GM23248 (cell line): ENCODE results near the gene SIK3.

ENCODE experiments used
- EZH2 ChIP-seq: fragments of 200-600 bp; sonication (generic); IDR thresholded peaks from 2 replicates; pipeline ENCODE4 v1.6.1; 2018; ENCODE audit warnings: antibody characterized with exemption, mild to moderate bottlenecking; ENCODE audit not compliant: insufficient read depth, poor library complexity, severe bottlenecking
- EZH2phosphoT487 ChIP-seq: fragments of 200-600 bp; sonication (generic); IDR thresholded peaks from 2 replicates; pipeline ENCODE4 v1.6.1; 2018; ENCODE audit warnings: antibody characterized with exemption, moderate library complexity, mild to moderate bottlenecking, low read depth; ENCODE audit not compliant: insufficient read depth

DNA sequence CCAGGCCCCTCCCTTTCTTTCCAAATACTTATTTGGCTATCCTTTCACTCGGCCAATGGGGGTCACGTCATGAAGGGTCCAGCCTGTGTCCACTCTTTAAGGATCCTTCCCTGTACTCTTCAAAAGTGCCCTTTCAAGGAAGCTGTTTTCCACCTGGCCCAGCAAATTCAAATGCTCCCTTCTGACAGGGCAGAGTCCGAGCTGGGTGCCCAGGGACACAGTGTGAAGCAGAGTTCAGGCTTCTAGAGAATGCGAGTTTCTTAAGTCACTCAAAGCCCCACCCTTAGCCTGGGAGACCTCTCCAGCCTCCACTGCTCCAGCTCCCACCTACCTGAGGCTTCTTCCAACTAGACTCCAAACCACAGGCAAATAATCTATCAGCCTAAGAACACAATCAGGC, 255.3 kb downstream of the SIK3 start:
- TF ChIP-seq EZH2phosphoT487 (no peak), EZH2 (no peak)
